Stimulated activated effector memory CD8-positive, alpha-beta T cell treated with anti-CD3 and anti-CD28 coated beads, Interleukin-12 subunit alpha, Interleukin-12 subunit beta, amount 100 ng/mL, for 72 hours (primary cell): ENCODE measurements around the gene CHTF18.
"Not testable (repeated sequence)": the region's sequence is repeated elsewhere in the genome, so short reads cannot be mapped to it uniquely, and the experiment has no call there.

Experiments
- ATAC-seq: fragments of 150-1000 bp; cut with Tn5 transposase; 2 replicates; pipeline ENCODE4 v1.10.0; 2021
- DNase-seq, 2 donors: peaks; one replicate each; pipeline ENCODE4 v3.0.0; 2021 to 2022; ENCODE audit warnings: low spot score in 2 of 2
- H3K27ac Mint-ChIP-seq: one replicate; pipeline ENCODE4 v1.8.0; 2022; ENCODE audit warnings: mild to moderate bottlenecking, mixed read lengths
- H3K36me3 Mint-ChIP-seq: one replicate; pipeline ENCODE4 v1.8.0; 2022; ENCODE audit warnings: mild to moderate bottlenecking, mixed read lengths
- H3K4me1 Mint-ChIP-seq: one replicate; pipeline ENCODE4 v1.8.0; 2022; ENCODE audit warnings: mixed read lengths
- H3K4me3 Mint-ChIP-seq: one replicate; pipeline ENCODE4 v1.8.0; 2022; ENCODE audit warnings: mild to moderate bottlenecking, mixed read lengths
- H3K9me3 Mint-ChIP-seq: one replicate; pipeline ENCODE4 v1.8.0; 2022; ENCODE audit warnings: mixed read lengths

The CHTF18 gene

DNA sequence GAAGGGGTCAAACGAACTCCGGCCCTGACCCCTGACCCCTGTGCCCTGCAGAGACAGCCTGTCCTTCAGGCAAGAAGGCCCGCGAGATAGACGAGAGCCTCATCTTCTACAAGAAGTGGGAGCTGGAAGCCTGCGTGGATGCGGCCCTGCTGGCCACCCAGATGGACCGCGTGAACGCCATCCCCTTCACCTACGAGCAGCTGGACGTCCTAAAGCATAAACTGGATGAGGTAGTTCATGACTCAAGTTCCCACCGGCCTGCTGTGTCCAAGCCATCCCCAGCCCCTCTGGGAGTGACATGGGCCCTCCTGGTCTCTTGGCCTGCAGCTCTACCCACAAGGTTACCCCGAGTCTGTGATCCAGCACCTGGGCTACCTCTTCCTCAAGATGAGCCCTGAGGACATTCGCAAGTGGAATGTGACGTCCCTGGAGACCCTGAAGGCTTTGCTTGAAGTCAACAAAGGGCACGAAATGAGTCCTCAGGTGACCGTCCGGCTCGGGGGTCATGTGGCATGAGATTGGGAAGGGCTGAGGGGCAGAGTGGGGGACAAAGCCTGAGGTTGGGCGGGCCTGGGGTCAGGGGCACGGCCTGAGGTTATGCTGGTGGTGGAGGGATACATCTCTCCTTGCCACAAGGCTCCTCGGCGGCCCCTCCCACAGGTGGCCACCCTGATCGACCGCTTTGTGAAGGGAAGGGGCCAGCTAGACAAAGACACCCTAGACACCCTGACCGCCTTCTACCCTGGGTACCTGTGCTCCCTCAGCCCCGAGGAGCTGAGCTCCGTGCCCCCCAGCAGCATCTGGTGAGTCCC is 22.2 kb upstream of the CHTF18 start:
- H3K4me1 Mint-ChIP-seq: no peaks in the 10 kb centered on the region
- ATAC-seq (no peak), DNase-seq (no peak)
- no peak overlapping the region for H3K4me3 Mint-ChIP-seq
- H3K9me3 Mint-ChIP-seq: no peaks in the 10 kb centered on the region
- H3K27ac Mint-ChIP-seq: no peak overlapping the region
- H3K36me3 Mint-ChIP-seq: no peaks in the 10 kb centered on the region

DNA sequence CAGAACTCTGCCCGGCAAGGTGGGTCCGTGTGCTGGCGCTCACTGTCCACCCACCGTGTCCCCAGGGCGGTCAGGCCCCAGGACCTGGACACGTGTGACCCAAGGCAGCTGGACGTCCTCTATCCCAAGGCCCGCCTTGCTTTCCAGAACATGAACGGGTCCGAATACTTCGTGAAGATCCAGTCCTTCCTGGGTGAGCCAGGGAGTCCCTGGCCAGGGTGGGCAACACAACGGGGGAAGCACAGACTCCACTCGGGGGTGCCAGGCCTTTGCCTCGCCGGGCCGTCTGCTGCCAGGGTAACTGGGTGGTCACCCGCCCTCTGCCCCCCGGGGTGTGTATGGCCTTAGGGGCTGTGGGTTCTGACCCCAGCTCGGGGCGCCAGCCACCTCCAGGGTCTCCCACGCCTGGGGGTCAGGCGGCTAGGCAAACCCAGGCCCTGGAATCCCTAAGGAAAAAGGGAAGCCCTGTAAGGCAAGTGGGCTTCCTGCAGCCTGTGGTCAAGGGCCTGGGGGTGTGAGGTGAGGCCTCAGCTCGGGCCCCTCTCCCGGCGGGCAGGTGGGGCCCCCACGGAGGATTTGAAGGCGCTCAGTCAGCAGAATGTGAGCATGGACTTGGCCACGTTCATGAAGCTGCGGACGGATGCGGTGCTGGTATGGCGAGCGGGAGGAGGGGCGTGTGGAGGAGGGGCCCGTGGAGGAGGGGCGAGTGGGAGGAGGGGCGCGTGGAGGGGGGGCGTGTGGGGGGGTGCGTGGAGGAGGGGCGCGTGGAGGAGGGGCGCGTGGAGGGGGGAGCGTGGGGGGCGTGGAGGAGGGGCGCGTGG is 21.4 kb upstream of the CHTF18 start:
- no peaks in the 10 kb centered on the region for H3K4me1 Mint-ChIP-seq
- DNase-seq: no peak
- H3K4me3 Mint-ChIP-seq: no peak overlapping the region
- no peaks in the 10 kb centered on the region for H3K36me3 Mint-ChIP-seq
- no peak for ATAC-seq
- H3K9me3 Mint-ChIP-seq: no peaks in the 10 kb centered on the region
- H3K27ac Mint-ChIP-seq: no peak overlapping the region

DNA sequence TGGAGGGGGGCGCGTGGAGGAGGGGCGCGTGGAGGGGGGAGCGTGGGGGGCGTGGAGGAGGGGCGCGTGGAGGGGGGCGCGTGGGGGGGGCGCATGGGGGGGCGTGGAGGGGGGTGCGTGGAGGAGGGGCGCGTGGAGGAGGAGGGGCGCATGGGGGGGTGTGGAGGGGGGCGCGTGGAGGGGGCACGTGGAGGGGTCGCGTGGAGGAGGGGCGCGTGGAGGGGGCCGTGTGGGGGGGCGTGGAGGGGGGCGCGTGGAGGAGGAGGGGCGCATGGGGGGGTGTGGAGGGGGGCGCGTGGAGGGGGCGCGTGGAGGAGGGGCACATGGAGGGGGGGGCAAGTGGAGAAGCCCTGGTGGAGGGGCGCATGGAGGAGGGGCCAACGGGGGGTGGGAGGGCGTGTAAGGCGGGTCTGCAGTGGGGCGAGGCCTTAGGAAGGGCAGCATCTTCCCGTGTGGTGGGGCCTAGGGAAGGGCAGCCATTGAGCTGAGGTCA is 20.6 kb upstream of the CHTF18 start:
- no peak overlapping the region for H3K27ac Mint-ChIP-seq
- H3K4me3 Mint-ChIP-seq: no peak overlapping the region
- ATAC-seq (no peak), DNase-seq (no peak)
- no peaks in the 10 kb centered on the region for H3K4me1 Mint-ChIP-seq
- H3K36me3 Mint-ChIP-seq: no peaks in the 10 kb centered on the region
- no peaks in the 10 kb centered on the region for H3K9me3 Mint-ChIP-seq

DNA sequence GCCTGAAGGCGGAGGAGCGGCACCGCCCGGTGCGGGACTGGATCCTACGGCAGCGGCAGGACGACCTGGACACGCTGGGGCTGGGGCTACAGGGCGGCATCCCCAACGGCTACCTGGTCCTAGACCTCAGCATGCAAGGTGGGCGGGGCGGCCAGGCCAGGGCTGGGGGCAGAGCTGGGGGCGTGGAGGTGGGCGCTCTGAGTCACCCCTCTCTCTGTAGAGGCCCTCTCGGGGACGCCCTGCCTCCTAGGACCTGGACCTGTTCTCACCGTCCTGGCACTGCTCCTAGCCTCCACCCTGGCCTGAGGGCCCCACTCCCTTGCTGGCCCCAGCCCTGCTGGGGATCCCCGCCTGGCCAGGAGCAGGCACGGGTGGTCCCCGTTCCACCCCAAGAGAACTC is 20.0 kb upstream of the CHTF18 start:
- Mint-ChIP-seq H3K4me1 (no peaks in the 10 kb centered on the region), H3K27ac (no peak overlapping the region), H3K9me3 (no peaks in the 10 kb centered on the region), H3K4me3 (no peak overlapping the region), H3K36me3 (no peaks in the 10 kb centered on the region)
- DNase-seq: no peak
- ATAC-seq: no peak

DNA sequence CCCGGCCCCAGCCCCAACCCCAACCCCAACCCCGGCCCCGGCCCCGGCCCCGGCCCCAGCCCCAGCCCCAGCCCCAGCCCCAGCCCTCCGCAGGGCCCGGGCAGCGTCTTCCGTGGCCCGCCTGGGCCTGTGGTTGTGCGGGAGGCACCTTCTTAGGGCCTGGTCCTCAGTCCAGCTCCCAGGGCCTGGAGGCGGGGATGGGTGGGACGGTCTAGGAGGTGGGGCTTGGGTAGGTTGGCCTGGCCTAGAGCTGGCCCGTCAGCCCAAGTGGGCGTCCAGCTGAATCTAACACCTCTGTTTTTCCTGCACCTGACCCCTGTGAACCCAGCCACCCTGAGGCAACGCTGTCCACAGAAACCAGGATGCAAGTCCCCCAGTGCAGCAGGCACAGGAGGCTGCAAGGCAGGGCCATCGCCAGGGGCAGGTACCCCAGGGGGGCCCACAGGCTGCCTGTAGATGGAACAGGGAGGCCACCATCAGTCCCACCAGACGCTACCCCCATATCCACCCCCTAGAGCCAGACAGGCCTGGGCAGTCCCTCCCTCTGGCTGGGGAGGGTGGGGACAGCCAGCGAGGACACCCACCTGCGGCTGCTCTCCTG is 19.1 kb upstream of the CHTF18 start:
- ATAC-seq (no peak), DNase-seq (no peak)
- Mint-ChIP-seq H3K4me1 (no peaks in the 10 kb centered on the region), H3K27ac (no peak overlapping the region), H3K4me3 (no peak overlapping the region), H3K36me3 (no peaks in the 10 kb centered on the region), H3K9me3 (no peaks in the 10 kb centered on the region)

DNA sequence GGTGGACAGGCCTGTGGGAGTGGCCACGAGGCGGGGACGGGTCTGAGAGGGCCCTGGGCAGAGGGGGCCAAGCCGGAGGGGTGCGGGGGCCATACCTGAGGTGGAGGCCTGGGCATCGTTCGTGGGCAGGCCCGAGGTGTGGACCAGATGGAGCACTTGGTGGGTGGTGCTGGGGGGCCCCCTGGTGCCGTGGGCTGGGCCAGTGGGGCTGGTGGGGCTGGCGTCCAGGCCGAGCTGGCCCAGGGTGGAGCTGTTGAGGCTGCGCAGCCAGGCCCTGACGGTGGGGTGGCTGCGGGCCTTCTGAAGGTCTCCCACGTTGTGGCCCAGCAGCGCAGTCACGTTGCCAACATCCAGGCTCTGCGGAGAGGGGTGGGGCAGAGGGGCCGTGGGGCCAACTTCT is 18.5 kb upstream of the CHTF18 start:
- H3K9me3 Mint-ChIP-seq: no peaks in the 10 kb centered on the region
- ATAC-seq (no peak), DNase-seq (no peak)
- no peaks in the 10 kb centered on the region for H3K36me3 Mint-ChIP-seq
- no peaks in the 10 kb centered on the region for H3K4me1 Mint-ChIP-seq
- H3K27ac Mint-ChIP-seq: no peak overlapping the region
- H3K4me3 Mint-ChIP-seq: no peak overlapping the region

DNA sequence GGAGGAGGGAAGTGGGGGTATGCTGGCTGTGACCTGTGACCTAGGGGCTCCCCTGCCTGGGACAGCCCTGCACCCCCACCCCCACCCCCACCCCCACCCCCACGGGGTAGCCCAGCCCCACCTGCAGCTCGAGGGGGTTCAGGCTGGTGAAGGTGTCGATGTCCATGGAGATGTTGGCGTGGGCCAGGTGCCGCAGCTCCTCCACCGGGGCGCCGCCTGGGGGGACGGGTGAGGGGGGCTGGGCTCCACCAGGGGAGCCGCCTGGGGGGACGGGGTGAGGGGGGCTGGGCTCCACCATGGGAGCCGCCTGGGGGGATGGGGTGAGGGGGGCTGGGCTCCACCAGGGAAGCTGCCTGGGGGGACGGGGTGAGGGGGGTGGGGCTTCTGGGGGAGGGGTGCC is 18.0 kb upstream of the CHTF18 start:
- Mint-ChIP-seq H3K36me3 (no peaks in the 10 kb centered on the region), H3K4me3 (no peak overlapping the region), H3K27ac (no peak overlapping the region), H3K4me1 (no peaks in the 10 kb centered on the region), H3K9me3 (no peaks in the 10 kb centered on the region)
- no peak for ATAC-seq
- DNase-seq: no peak

DNA sequence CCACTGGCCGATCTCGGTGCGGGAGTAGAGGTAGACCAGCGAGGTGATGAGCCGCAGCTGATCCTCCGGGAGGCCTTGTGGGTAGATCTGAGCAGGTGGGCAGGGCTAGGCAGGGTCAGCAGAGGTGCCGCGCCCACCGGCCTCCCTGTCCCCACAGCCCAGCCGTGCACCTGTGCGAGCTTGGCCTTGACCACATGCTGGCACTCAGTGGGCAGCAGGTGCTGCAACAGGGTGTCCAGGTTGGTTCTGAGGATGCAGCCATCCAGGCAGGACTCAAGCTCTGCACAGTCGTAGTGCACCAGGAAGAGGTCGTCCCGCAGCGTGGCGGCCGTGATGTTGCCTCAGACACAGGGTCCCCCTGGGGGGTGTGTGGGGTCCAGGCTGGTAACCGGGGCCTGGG is 15.5 kb upstream of the CHTF18 start:
- Mint-ChIP-seq H3K9me3 (no peaks in the 10 kb centered on the region), H3K36me3 (no peaks in the 10 kb centered on the region), H3K4me3 (no peak overlapping the region), H3K4me1 (peaks cover 4% of the 10 kb centered on the region), H3K27ac (no peak overlapping the region)
- ATAC-seq: no peak
- no peak for DNase-seq

DNA sequence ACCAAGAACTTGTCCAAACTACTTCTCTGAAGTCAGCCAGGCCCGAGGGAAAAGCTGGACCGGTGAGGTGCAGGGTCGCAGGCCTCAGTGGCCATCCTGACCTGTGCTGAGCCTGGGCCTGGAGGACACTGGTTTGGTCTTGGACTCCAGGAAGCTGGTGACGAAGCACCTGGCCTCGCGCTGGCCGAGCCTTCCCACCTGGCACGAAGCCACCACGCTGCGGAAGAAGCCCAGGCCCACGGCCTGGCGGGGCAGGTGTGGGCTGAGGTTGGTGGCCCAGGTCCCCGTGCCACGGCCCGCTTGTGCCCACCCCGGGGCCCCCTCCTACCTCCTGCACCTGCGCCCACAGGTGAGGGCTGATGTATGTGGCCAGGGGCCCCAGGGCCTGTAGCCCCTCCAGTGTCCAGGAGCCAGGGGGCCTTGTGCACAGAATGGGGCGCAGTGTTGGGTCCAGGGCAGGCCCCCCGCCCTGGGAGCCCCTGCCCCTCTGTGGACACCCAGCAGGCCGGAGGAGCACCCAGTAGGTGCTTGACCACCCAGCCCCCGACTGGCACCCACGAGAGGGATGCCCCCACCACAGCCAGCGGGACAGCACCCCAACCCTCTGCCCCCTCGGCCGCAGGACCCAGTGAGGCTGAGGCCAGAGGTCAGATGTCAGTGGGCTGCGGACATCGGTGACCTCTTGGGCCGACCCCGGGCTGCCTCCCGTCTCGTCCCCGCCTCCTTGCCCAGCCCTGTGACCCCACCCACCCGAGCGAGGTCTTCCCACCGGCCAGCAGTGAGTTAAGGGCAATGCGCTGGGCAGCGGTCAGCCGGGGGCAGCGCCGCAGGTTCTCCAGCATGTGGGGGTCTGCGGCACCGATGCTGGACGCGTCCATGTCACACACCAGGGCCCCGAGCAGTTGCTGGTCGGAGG is 14.1 kb upstream of the CHTF18 start:
- no peak overlapping the region for H3K27ac Mint-ChIP-seq
- ATAC-seq: no peak

DNA sequence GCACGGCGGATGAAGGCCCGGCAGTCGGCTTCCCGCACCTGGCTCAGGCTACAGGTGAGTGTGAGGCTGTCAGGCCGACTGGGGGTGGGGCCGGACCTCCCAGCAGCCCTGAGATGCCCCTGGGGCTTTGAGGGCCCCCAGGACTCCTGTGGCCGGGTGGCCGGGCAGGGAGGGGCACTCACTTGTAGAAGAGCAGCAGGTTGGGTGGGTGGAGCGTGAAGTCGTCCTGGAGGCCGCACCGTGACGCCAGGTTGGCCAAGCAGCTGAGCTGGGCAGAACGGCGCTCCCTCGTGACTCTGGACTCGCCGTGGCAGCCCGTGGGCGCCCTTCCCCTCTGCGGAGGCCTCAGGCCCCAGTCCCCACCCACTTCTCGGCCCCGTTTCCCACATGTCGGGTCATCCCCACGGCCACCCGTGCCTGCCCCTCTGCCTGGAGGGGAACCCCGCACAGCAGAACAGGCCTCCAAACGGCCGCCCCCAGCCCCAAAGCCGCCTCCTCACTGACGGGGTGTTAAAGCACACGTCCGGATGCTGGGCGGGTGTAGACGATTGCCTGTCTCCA is 13.1 kb upstream of the CHTF18 start:
- H3K4me3 Mint-ChIP-seq: no peak overlapping the region
- H3K9me3 Mint-ChIP-seq: no peaks in the 10 kb centered on the region
- no peaks in the 10 kb centered on the region for H3K36me3 Mint-ChIP-seq
- H3K4me1 Mint-ChIP-seq: peaks cover 6% of the 10 kb centered on the region
- DNase-seq: no peak
- no peak for ATAC-seq
- H3K27ac Mint-ChIP-seq: no peak overlapping the region

More for the DNA sequence above, 14.1 kb upstream of the CHTF18 start:
- Mint-ChIP-seq H3K4me1 (peaks cover 6% of the 10 kb centered on the region), H3K9me3 (no peaks in the 10 kb centered on the region), H3K36me3 (no peaks in the 10 kb centered on the region), H3K4me3 (no peak overlapping the region)
- DNase-seq: no peak

DNA sequence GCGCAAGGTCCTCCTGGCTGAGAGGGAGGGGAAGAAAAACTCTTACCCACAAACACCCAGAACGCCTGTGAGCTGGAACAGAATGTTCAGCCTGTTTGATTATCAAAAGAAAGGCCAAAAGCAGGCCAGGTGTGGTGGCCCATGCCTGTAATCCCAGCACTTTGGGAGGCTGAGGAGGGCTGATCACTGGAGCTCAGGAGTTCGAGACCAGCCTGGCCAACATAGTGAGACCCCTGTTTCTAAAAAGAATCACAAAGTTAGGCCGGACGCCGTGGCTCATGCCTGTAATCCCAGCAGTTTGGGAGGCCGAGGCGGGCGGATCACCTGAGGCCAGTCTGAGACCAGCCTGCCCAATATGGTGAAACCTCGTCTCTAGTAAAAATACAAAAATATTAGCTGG is 12.1 kb upstream of the CHTF18 start:
- not testable (repeated sequence) for H3K27ac Mint-ChIP-seq, H3K9me3 Mint-ChIP-seq, DNase-seq, H3K4me3 Mint-ChIP-seq, H3K4me1 Mint-ChIP-seq, ATAC-seq, H3K36me3 Mint-ChIP-seq

DNA sequence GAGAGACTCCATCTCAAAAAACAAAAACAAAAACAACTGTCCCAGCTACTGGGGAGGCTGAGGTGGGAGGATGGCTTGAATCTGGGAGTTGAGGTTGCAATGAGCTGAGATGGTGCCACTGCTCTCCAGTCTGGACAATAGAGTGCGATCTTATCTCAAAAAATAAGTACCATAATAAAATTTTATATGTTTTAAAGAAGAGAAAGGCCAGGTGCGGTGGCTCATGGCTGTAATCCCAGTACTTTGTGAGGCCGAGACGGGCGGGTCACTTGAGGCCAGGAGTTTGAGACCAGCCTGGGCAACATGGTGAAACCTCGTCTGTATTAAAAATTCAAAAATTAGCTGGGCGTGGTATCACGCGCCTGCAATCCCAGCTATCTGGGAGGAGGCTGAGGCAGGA is 11.6 kb upstream of the CHTF18 start:
- DNase-seq: no peak
- H3K36me3 Mint-ChIP-seq: no peaks in the 10 kb centered on the region
- no peak overlapping the region for H3K27ac Mint-ChIP-seq
- peaks cover 6% of the 10 kb centered on the region for H3K4me1 Mint-ChIP-seq
- no peak overlapping the region for H3K4me3 Mint-ChIP-seq
- no peak for ATAC-seq
- no peaks in the 10 kb centered on the region for H3K9me3 Mint-ChIP-seq

DNA sequence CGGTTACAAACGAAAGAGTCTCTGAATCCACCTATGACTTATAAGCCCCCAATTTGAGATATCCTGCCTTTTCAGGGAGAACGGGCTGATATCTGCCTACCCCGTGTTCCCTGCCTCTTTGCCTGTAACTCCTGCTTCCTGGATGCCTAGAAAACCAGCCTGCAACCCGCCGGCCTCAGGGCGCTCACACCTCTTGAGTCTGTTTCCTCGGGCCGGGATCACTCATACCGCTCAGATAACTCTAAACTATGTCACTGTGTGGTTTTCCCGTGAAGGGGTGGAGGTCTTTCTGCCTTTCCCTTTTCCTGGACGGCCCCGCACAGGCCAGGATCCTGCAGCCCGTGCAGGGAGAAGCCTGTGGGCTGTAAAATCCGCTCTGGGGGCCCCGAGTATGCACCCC is 10.6 kb upstream of the CHTF18 start:
- no peak for DNase-seq
- no peak overlapping the region for H3K4me3 Mint-ChIP-seq
- no peaks in the 10 kb centered on the region for H3K9me3 Mint-ChIP-seq
- no peaks in the 10 kb centered on the region for H3K36me3 Mint-ChIP-seq
- ATAC-seq: no peak
- peaks cover 6% of the 10 kb centered on the region for H3K4me1 Mint-ChIP-seq
- no peak overlapping the region for H3K27ac Mint-ChIP-seq

DNA sequence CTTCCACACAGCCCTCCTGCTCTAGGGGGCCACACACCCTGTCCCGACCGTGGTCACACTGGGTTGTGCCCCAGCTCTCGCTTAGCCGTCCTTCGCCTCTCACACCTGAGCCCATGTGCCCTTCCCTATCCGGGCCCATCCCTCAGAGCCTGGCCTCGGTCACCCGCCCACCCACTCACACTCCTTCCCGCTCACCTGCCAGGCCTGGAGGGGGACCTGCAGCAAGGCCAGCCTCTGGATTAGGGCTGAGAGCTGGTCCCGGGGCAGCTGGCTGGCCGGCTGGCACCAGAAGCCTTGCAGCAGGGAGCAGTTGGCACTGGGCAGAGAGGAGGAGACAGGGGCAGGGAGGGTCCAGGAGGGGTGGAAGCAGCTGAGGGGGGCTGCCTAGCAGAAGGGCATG is 10.0 kb upstream of the CHTF18 start:
- DNase-seq (no peak), ATAC-seq (no peak)
- no peaks in the 10 kb centered on the region for H3K9me3 Mint-ChIP-seq
- no peak overlapping the region for H3K4me3 Mint-ChIP-seq
- H3K27ac Mint-ChIP-seq: no peak overlapping the region
- no peaks in the 10 kb centered on the region for H3K36me3 Mint-ChIP-seq
- peaks cover 6% of the 10 kb centered on the region for H3K4me1 Mint-ChIP-seq
